Effector memory CD8-positive, alpha-beta T cell (primary cell): ENCODE measurements around the gene IFNA13.

ENCODE experiments used
- ATAC-seq: fragments of 150-1000 bp; cut with Tn5 transposase; replicated peaks from 2 replicates; pipeline ENCODE4 v1.10.0; 2021; ENCODE audit warnings: mild to moderate bottlenecking, moderate library complexity
- DNase-seq, 3 experiments: peaks; one replicate each; pipeline ENCODE4 v3.0.0; 2021
- H3K27ac Mint-ChIP-seq, 2 donors: one replicate each; pipeline ENCODE4 v1.8.0; 2022; ENCODE audit warnings: mild to moderate bottlenecking in 2 of 2, mixed read lengths in 2 of 2, moderate library complexity in 2 of 2
- H3K27me3 Mint-ChIP-seq, 2 donors: one replicate each; pipeline ENCODE4 v1.8.0; 2022; ENCODE audit warnings: mixed read lengths in 2 of 2
- H3K36me3 Mint-ChIP-seq: one replicate; pipeline ENCODE4 v1.8.0; 2022; ENCODE audit warnings: mild to moderate bottlenecking, moderate library complexity, mixed read lengths; ENCODE audit not compliant: insufficient read depth
- H3K4me1 Mint-ChIP-seq, 2 donors: one replicate each; pipeline ENCODE4 v1.8.0; 2022; ENCODE audit warnings: low read depth in 2 of 2, mixed read lengths in 2 of 2
- H3K4me3 Mint-ChIP-seq, 2 donors: one replicate each; pipeline ENCODE4 v1.8.0; 2022; ENCODE audit warnings: mild to moderate bottlenecking in 2 of 2, mixed read lengths in 2 of 2, moderate library complexity in 2 of 2
- H3K9me3 Mint-ChIP-seq, 2 donors: one replicate each; pipeline ENCODE4 v1.8.0; 2022; ENCODE audit warnings: mixed read lengths in 2 of 2
- total RNA-seq, 9 experiments: gene quantifications; one replicate each; lab custom pipeline; 2026; lab: John Stamatoyannopoulos, UW

The IFNA13 gene
- total RNA-seq, result 0 to 0.10 (median 0) reads per million in 9 experiments

GRCh38 chr9:21367957-21368356 is at the start of gene IFNA13:
Gene IFNA13 (minus strand): TSS chr9:21368057. CDS start chr9:21368010, 47 bp downstream.
- Mint-ChIP-seq H3K27ac (no peak within 1 kb of the TSS), H3K36me3 (no peaks in the 10 kb centered on the region), H3K4me1 (no peaks in the 10 kb centered on the region), H3K27me3 (peaks cover 61 to 62% of the 10 kb centered on the region in 2 donors), H3K9me3 (no peaks in the 10 kb centered on the region), H3K4me3 (no peak within 1 kb of the TSS)
- DNase-seq (no peak), ATAC-seq (no peak)

GRCh38 chr9:21415493-21416267 is 47.8 kb upstream of the IFNA13 start:
- ATAC-seq (no peak), DNase-seq (no peak)
- H3K4me3 Mint-ChIP-seq, result no peak overlapping the region
- no peaks in the 10 kb centered on the region for H3K36me3 Mint-ChIP-seq
- H3K27ac Mint-ChIP-seq, result no peak overlapping the region
- no peaks in the 10 kb centered on the region for H3K4me1 Mint-ChIP-seq
- no peaks in the 10 kb centered on the region for H3K9me3 Mint-ChIP-seq
- peaks cover 24 to 39% of the 10 kb centered on the region in 2 donors for H3K27me3 Mint-ChIP-seq

- Mint-ChIP-seq H3K36me3 (no peaks in the 10 kb centered on the region), H3K9me3 (no peaks in the 10 kb centered on the region)
- ATAC-seq, result no peak
Measured at GRCh38 chr9:21414220-21414940, 46.5 kb upstream of the IFNA13 start.

GRCh38 chr9:21413624-21414023 is 45.8 kb upstream of the IFNA13 start:
- H3K36me3 Mint-ChIP-seq, result no peaks in the 10 kb centered on the region
- H3K9me3 Mint-ChIP-seq, result no peaks in the 10 kb centered on the region
- no peak overlapping the region for H3K4me3 Mint-ChIP-seq
- ATAC-seq (peak; percentile 55), DNase-seq (no peak)
- no peaks in the 10 kb centered on the region for H3K4me1 Mint-ChIP-seq
- H3K27me3 Mint-ChIP-seq, result peaks cover 31 to 45% of the 10 kb centered on the region in 2 donors
- no peak overlapping the region for H3K27ac Mint-ChIP-seq

More at GRCh38 chr9:21414220-21414940, 46.5 kb upstream of the IFNA13 start:
- H3K4me1 Mint-ChIP-seq, result no peaks in the 10 kb centered on the region
- no peak for DNase-seq
- no peak overlapping the region for H3K27ac Mint-ChIP-seq
- peaks cover 31 to 45% of the 10 kb centered on the region in 2 donors for H3K27me3 Mint-ChIP-seq
- no peak overlapping the region for H3K4me3 Mint-ChIP-seq

- no peaks in the 10 kb centered on the region for H3K36me3 Mint-ChIP-seq
- ATAC-seq, result no peak
- no peaks in the 10 kb centered on the region for H3K9me3 Mint-ChIP-seq
- H3K27ac Mint-ChIP-seq, result no peak overlapping the region
- no peak overlapping the region for H3K4me3 Mint-ChIP-seq
- H3K27me3 Mint-ChIP-seq, result peaks cover 31 to 45% of the 10 kb centered on the region in 2 donors
- no peak for DNase-seq
- H3K4me1 Mint-ChIP-seq, result no peaks in the 10 kb centered on the region
Measured at GRCh38 chr9:21413151-21413550, 45.3 kb upstream of the IFNA13 start.

- Mint-ChIP-seq H3K4me1 (no peaks in the 10 kb centered on the region), H3K27me3 (peaks cover 31 to 52% of the 10 kb centered on the region in 2 donors), H3K27ac (no peak overlapping the region), H3K9me3 (no peaks in the 10 kb centered on the region), H3K4me3 (no peak overlapping the region), H3K36me3 (no peaks in the 10 kb centered on the region)
- ATAC-seq, result no peak
- no peak for DNase-seq
Measured at GRCh38 chr9:21412107-21412506, 44.2 kb upstream of the IFNA13 start.

- H3K27ac Mint-ChIP-seq, result no peak within 1 kb of the TSS
- H3K9me3 Mint-ChIP-seq, result no peaks in the 10 kb centered on the region
- ATAC-seq (no peak), DNase-seq (no peak)
- no peaks in the 10 kb centered on the region for H3K36me3 Mint-ChIP-seq
- H3K27me3 Mint-ChIP-seq, result peaks cover 20 to 33% of the 10 kb centered on the region in 2 donors
- no peak within 1 kb of the TSS for H3K4me3 Mint-ChIP-seq
- H3K4me1 Mint-ChIP-seq, result no peaks in the 10 kb centered on the region
Measured at GRCh38 chr9:21408817-21409216, 41.0 kb upstream of the IFNA13 start, which contains the start of gene IFNA8. Gene IFNA8 (plus strand): TSS chr9:21409117. CDS start chr9:21409177, 60 bp downstream.

- ATAC-seq, result no peak
- Mint-ChIP-seq H3K9me3 (no peaks in the 10 kb centered on the region), H3K4me3 (no peak overlapping the region), H3K4me1 (peaks cover 0 to 2% of the 10 kb centered on the region in 2 donors), H3K27ac (no peak overlapping the region), H3K27me3 (peaks cover 35 to 51% of the 10 kb centered on the region in 2 donors), H3K36me3 (no peaks in the 10 kb centered on the region)
- DNase-seq, result no peak
Measured at GRCh38 chr9:21404146-21404545, 36.3 kb upstream of the IFNA13 start.

GRCh38 chr9:21402386-21403251 is 34.8 kb upstream of the IFNA13 start:
- Mint-ChIP-seq H3K27me3 (peaks cover 51 to 65% of the 10 kb centered on the region in 2 donors), H3K4me1 (peaks cover 0 to 2% of the 10 kb centered on the region in 2 donors), H3K27ac (no peak overlapping the region), H3K9me3 (no peaks in the 10 kb centered on the region), H3K36me3 (no peaks in the 10 kb centered on the region), H3K4me3 (peak overlapping the region; percentile 55 to 59)
- ATAC-seq, result peak; percentile 45
- no peak for DNase-seq

- ATAC-seq (no peak), DNase-seq (no peak)
- Mint-ChIP-seq H3K4me3 (no peak overlapping the region), H3K27me3 (peaks cover 72 to 77% of the 10 kb centered on the region in 2 donors), H3K4me1 (peaks cover 7 to 8% of the 10 kb centered on the region in 2 donors), H3K9me3 (no peaks in the 10 kb centered on the region), H3K36me3 (no peaks in the 10 kb centered on the region), H3K27ac (no peak overlapping the region)
Measured at GRCh38 chr9:21399956-21400355, 32.1 kb upstream of the IFNA13 start.

GRCh38 chr9:21398955-21399489 is 31.2 kb upstream of the IFNA13 start:
- no peak for DNase-seq
- H3K27me3 Mint-ChIP-seq, result peaks cover 72 to 78% of the 10 kb centered on the region in 2 donors
- H3K36me3 Mint-ChIP-seq, result no peaks in the 10 kb centered on the region

GRCh38 chr9:21395778-21396717 is 28.2 kb upstream of the IFNA13 start:
- Mint-ChIP-seq H3K36me3 (no peaks in the 10 kb centered on the region), H3K4me1 (peaks cover 5 to 8% of the 10 kb centered on the region in 2 donors), H3K9me3 (no peaks in the 10 kb centered on the region), H3K27me3 (peaks cover 77 to 87% of the 10 kb centered on the region in 2 donors), H3K4me3 (peak overlapping the region; percentile 40 to 67), H3K27ac (no peak overlapping the region)
- DNase-seq (peak; percentile 40 to 50 (median 45)), ATAC-seq (peak; percentile 70)

More at GRCh38 chr9:21398955-21399489, 31.2 kb upstream of the IFNA13 start:
- no peak for ATAC-seq
- no peak overlapping the region for H3K27ac Mint-ChIP-seq
- H3K9me3 Mint-ChIP-seq, result no peaks in the 10 kb centered on the region
- no peak overlapping the region for H3K4me3 Mint-ChIP-seq
- peaks cover 7 to 8% of the 10 kb centered on the region in 2 donors for H3K4me1 Mint-ChIP-seq
